ENCODE measurements around the gene PGGHG. TPM values are rescaled to one million over a fixed set of nuclear protein-coding genes. Genes with fewer than 3 reads are reported as not detected.

Gene PGGHG
- total and polyA plus RNA-seq, 10 of the 15 experiments (the other 5 are each of a cell fraction or from before 2014, with no cell fraction given) = 0.10 to 8.3 (median 1.8) TPM

DNA sequence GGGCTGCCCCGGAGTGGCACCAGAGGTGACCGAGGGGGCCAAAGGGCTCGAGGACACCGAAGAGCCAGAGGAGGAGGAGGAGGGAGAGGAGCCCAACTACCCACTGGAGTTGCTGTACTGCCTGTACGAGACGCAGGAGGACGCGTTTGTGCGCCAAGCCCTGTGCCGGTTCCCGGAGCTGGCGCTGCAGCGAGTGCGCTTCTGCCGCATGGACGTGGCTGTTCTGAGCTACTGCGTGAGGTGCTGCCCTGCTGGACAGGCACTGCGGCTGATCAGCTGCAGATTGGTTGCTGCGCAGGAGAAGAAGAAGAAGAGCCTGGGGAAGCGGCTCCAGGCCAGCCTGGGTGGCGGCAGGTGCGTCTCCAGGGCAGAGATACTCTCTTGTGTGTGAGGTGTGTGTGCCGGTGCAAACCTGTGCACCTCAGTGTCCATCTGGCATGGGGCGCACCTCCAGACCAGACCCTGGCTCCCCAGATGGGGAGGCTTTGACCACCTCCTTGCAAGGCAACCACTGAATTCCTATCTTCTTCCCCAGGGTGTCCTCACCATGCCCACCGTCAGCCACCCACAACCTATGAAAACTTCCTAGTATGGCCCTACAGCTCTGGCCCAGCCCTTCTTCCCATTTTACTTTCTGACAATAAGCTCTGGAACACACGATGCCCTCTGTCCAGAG, 7.3 kb upstream of the PGGHG start:
- H3K27me3 ChIP-seq (replicated peaks in 1 of 2; ENCODE audit: control insufficient read depth in 2 of 2, insufficient read depth in 2 of 2, low read length in 1 of 2) = peaks cover 15 to 20% of the 10 kb centered on the region in 2 experiments
- no peak overlapping the region for H2AFZ ChIP-seq (ENCODE audit: control insufficient read depth, low read depth, low read length)
- in situ Hi-C loops (cut with MboI) = no loop called here
- no peak for FAIRE-seq
- BruUV-seq (replicated peaks) = no TSS peak
- ChIA-PET RAD21 (ENCODE audit: unreplicated experiment) (no interaction called here), POLR2A (no interaction called here), CTCF (no interaction called here), SMC1A (ENCODE audit: uncharacterized antibody, unreplicated experiment) (no interaction called here)
- no peak overlapping the region for H3K4me2 ChIP-seq (ENCODE audit: control insufficient read depth, insufficient read depth)
- TF ChIP-seq MXI1 (IDR thresholded peaks at IDR 0.05; ENCODE audit: low read depth, low read length) = no peak
- TF ChIP-seq, protein P1, sequence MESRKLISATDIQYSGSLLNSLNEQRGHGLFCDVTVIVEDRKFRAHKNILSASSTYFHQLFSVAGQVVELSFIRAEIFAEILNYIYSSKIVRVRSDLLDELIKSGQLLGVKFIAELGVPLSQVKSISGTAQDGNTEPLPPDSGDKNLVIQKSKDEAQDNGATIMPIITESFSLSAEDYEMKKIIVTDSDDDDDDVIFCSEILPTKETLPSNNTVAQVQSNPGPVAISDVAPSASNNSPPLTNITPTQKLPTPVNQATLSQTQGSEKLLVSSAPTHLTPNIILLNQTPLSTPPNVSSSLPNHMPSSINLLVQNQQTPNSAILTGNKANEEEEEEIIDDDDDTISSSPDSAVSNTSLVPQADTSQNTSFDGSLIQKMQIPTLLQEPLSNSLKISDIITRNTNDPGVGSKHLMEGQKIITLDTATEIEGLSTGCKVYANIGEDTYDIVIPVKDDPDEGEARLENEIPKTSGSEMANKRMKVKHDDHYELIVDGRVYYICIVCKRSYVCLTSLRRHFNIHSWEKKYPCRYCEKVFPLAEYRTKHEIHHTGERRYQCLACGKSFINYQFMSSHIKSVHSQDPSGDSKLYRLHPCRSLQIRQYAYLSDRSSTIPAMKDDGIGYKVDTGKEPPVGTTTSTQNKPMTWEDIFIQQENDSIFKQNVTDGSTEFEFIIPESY (IDR thresholded peaks at IDR 0.05) = no peak
- TF ChIP-seq USF1 (IDR thresholded peaks at IDR 0.05; ENCODE audit: borderline replicate concordance, extremely low read length, insufficient read depth, low read depth, low read length) = no peak
- TF ChIP-seq BACH1 (IDR thresholded peaks at IDR 0.05; ENCODE audit: borderline replicate concordance) = no peak
- TF ChIP-seq EZH2 (IDR thresholded peaks at IDR 0.05; ENCODE audit: borderline replicate concordance, control insufficient read depth, low read depth, low read length) = no peak
- TF ChIP-seq MEF2A (IDR thresholded peaks at IDR 0.05; ENCODE audit: insufficient read depth, low read depth, low read length) = no peak
- TF ChIP-seq ZBTB4 (CRISPR knock-in tag; IDR thresholded peaks at IDR 0.05) = no peak
- no peak for TF ChIP-seq RAD51 (IDR thresholded peaks at IDR 0.05)
- TF ChIP-seq STAT3 (IDR thresholded peaks at IDR 0.05; ENCODE audit: low read depth, low read length) = no peak
- TF ChIP-seq SMARCA5 (IDR thresholded peaks at IDR 0.05) = no peak
- TF ChIP-seq FOXM1 (IDR thresholded peaks at IDR 0.05; ENCODE audit: low read depth, low read length) = no peak
- no peak for TF ChIP-seq GABPA (IDR thresholded peaks at IDR 0.05; ENCODE audit: low read depth)
- no peak for TF ChIP-seq MYC (IDR thresholded peaks at IDR 0.05; ENCODE audit: insufficient read depth, insufficient read length, insufficient replicate concordance, low read length, severe bottlenecking)
- DNase-seq (ENCODE audit: low read depth, low spot score) = no peak
- no peaks in the 10 kb centered on the region for H4K20me1 ChIP-seq (ENCODE audit: control insufficient read depth, insufficient read depth)
- no peak for ATAC-seq
- no peaks in the 10 kb centered on the region; the same call in 1 of the 2 replicates for H3K4me1 ChIP-seq (ENCODE audit: control insufficient read depth, insufficient read depth, low read length)
- H3K27ac ChIP-seq (ENCODE audit: control insufficient read depth, insufficient read depth) = no peak overlapping the region
- H3K9ac ChIP-seq (ENCODE audit: control insufficient read depth, insufficient read depth, low read length) = no peak overlapping the region
- no peaks in the 10 kb centered on the region for H3K79me2 ChIP-seq (ENCODE audit: control insufficient read depth, insufficient read depth, low read length)
- no peaks in the 10 kb centered on the region; the same call in 2 of the 3 replicates for H3K9me3 ChIP-seq (replicated peaks; ENCODE audit: control insufficient read depth, insufficient read depth, low read length)
- no peaks in the 10 kb centered on the region for H3K36me3 ChIP-seq (ENCODE audit: control insufficient read depth in 2 of 2, insufficient read depth in 2 of 2, low read length in 1 of 2)
- intact Hi-C loops (cut with micrococcal nuclease; ENCODE audit: unreplicated experiment) = no loop called here
- no peak overlapping the region for H3K4me3 ChIP-seq
- 50% methylated on average over 25 of the region's 26 CpGs for WGBS (ENCODE audit: insufficient coverage, insufficient replicate concordance, low lambda C conversion rate, missing lambda C conversion rate)

Data from GM12878 (cell line).